ENCODE results near the gene PLCB2.

The PLCB2 gene

DNA sequence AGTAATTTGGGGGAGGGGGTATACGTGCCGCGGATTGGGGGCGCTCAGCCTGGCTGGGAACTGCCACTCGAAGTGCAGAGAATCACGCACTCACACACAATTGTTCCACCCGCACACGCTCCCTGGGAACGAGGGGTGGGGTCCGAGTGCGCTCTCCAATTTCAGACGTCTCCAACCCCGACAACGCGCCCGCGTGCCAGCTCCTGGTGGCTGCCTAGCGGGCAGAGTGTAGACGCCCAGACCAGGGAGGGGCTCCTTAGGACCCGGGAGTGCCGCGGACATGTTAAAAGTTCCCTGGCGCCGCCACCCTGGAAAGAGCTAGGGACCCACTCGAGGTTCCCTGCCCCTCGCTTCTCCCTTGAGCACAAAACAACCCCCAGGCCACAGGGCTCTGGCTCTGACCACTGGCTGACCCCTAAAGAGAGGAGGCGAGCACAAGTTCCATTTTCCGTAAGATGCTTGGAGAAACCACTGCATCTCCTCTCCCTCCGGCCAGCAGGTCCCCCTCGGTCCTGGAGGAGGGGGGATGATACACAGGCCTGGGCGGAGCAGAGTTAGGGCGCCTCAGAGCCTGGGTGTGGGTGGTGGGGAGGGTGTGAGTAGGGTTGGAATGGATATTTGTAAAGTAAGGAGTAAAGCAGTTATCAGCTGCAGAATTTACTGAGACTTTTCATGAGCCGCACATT lies 24.0 kb downstream of the PLCB2 start:
- DNase-seq = no peak

GRCh38 chr15:40282869-40283614 lies 24.7 kb downstream of the PLCB2 start, which contains the start of gene ANKRD63:
Gene ANKRD63 (minus strand): TSS chr15:40283064. CDS start chr15:40282586, 478 bp downstream.
- peak; percentile 54 for DNase-seq

DNA sequence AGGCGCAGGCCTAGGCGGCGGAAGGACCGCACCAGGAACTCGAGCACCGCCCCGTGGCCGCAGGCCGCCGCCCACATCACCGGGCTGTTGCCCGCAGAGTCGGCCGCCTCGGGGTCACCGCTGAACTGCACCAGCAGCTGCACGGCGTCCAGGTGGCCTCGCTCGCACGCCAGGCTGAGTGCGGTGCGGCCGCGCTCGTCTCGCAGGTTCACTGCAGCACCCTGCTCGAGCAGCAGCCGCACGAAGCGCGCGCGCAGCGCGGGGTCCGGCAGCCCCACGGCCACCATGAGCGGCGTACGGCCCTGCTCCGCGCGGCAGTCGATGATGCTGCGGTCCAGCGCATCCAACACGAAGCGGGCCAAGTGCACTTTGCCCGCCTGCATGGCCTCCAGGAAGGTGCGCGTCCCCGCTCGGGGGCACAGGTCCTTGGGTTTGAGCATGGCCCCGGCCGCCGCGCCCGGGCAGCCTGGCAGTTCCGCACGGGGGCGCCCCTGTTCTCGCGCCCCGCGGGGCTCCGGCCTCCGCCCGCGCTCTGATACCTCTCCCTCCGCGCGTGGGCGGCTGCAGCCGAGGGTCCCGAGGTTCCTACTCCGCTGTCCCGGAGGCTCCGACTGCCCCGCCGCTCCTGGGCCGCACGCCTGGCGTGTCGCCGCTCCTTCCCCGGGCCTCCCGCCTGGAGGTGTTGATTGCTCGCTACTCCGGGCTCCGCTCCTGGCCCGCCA lies 25.4 kb downstream of the PLCB2 start:
- DNase-seq = peak; percentile 63

GRCh38 chr15:40281801-40282146 lies 26.0 kb downstream of the PLCB2 start:
- DNase-seq = no peak

GRCh38 chr15:40281057-40281800 lies 26.5 kb downstream of the PLCB2 start:
- no peak for DNase-seq

- DNase-seq = no peak
Observed at GRCh38 chr15:40280260-40281056, 27.3 kb downstream of the PLCB2 start.

DNA sequence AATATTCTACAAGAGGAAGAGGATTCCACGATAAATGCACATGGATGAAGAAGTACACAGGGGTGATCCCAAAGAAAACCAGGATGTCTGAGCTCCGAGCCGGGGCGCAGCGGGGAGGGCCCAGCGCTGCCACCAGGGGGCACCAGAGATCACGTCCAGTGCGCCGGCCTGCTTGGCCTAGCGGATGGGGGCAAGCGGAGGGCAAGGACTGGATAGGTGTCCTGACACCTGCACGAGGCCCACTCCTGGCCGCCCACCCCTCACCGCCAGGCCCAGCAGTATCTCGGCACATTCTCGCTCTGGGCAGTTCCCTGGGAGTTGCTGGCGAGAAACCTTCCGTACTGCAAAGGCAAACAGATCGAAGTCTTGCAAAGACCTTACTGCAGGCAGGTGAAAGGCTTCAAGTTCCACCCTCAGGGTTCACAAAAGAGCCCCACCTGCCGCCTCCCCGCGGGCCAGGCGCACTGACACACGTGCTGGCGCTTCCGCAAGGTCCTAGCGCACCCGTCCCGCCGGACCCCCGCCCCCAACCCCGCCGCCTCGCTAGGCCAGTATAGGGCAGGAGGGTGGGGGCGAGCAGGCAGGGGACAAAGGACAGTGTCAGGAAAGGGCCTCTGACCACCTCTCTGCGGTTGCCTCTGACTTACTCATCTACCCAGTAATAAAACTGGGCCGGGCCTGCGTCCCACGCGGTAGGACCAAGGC lies 28.1 kb downstream of the PLCB2 start:
- peak; percentile 78 for DNase-seq

GRCh38 chr15:40278026-40278425 lies 29.7 kb downstream of the PLCB2 start:
- no peak for DNase-seq

- no peak for DNase-seq
Observed at GRCh38 chr15:40277471-40277870, 30.3 kb downstream of the PLCB2 start.

DNA sequence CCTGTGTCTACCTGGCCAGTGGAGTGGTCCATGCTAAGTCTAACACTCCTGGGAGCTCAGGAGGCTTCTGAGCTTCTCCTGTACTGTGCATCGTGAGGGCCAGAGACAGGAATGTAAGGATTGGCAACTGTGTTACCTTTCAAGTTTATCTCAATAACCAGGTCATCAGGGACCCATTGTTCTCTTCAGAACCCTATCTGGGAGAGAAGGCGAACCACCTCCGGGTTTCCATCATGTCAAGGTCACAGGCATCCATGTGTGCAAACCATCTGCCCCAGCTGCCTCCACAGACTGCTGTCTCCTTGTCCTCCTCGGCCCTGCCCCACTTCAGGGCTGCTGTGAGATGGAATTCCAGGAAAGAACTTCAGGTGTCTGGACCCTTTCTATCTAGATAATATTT lies 30.8 kb downstream of the PLCB2 start:
- no peak for DNase-seq

- DNase-seq = no peak
Observed at GRCh38 chr15:40275954-40276353, 31.8 kb downstream of the PLCB2 start.

DNA sequence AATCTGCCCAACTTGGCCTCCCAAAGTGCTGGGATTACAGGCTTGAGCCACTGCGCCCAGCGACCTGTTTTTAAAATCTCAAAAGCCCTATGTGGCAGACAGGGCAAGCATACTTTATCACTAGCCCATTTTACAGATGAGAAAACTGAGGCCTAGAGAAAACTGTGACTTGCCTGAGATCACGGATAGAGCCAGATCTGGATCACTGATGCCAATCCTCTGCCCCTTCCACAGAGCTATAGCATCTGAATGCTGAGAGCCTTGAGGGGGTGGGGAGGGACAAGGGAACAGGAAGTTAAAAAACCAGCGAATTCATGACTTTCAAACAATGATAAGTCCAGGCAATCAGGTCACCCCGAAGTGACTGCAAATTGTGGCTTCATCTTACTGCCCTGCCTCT lies 32.2 kb downstream of the PLCB2 start:
- no peak for DNase-seq

DNA sequence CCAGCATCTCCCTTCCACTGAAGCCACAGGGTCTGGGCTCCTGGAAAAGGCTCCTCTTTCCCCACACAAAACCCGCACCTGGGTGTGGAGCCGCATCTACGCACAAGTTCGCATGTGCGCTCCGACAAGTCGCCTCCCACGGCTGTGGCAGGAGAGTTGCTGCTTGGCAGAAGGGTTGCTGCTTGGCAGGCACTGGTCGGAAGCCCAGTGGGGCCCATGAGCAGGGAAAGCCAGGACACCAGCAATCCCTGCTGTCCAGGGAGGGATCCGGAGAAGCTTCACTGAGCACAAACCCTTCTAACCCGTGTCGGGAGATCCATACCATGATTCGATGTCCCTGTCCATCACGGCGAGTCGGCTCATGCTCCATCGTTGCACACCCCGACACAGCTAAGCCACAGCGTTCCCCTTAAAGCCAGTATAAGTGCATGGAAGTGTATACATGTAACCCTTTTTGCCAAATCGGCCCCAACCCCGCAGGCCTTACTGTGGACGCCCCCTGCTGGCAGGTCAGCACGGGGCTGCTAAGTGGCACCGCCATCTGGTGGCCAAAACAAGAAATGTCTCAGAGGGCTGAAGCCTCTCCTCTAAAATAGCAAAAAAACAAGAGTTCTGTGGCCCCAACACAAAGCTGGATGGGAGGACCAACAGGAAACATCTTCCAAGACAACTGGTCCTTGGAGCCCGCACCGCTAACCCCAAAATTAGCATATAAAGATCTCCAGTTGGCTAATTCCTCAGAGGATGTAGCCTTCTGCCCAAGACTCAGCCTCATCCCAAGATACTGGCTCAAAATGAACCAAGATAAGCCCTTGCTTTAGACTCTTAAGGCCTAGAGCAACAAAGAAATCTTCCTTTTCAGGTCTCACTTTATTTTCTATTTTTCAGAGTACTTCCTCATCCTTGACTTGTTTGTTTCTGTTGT lies 33.1 kb downstream of the PLCB2 start:
- DNase-seq = peak; percentile 90

DNA sequence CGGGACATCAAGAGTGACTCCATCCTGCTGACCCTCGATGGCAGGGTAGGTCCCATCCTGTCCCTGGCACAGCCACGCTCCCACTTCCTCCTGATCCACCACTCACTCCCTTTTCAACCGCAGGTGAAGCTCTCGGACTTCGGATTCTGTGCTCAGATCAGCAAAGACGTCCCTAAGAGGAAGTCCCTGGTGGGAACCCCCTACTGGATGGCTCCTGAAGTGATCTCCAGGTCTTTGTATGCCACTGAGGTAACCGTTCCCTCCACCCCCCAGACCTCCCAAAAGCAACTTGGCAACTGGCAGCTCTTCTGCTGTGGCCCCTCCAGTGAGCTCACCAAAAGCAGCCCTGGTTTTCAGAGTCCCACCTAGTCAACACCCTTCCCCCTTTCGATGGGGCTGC lies 34.3 kb downstream of the PLCB2 start:
- DNase-seq = no peak

- no peak for DNase-seq
Observed at GRCh38 chr15:40272485-40273056, 35.2 kb downstream of the PLCB2 start.

- no peak for DNase-seq
Observed at GRCh38 chr15:40271685-40272484, 35.9 kb downstream of the PLCB2 start.

- DNase-seq = no peak
Observed at GRCh38 chr15:40270246-40270995, 37.3 kb downstream of the PLCB2 start.

- DNase-seq = no peak
Observed at GRCh38 chr15:40269604-40270003, 38.1 kb downstream of the PLCB2 start.
